ENCODE data around the gene FCHO1. TPM values are rescaled to one million over a fixed set of nuclear protein-coding genes. Genes with fewer than 3 reads are reported as not detected.

Gene FCHO1
- total RNA-seq, 1 experiment from 2014 or later, result 1.1 TPM

- Histone ChIP-seq H3K27me3 (ENCODE audit: control insufficient read depth, insufficient read depth, low read length) (no peaks in the 10 kb centered on the region), H3K27ac (ENCODE audit: low read length) (no peak overlapping the region), H3K9me3 (ENCODE audit: control insufficient read depth, insufficient read depth, low read depth, low read length) (no peaks in the 10 kb centered on the region), H3K4me3 (ENCODE audit: low read depth in 2 of 2, low read length in 2 of 2) (no peak overlapping the region), H3K36me3 (ENCODE audit: control insufficient read depth, insufficient read depth, low read length) (no peaks in the 10 kb centered on the region; the same call in 1 of the 2 replicates), H3K4me1 (ENCODE audit: control insufficient read depth, insufficient read depth, low read length) (no peaks in the 10 kb centered on the region)
- ChIA-PET POLR2A (no interaction called here), CTCF (no interaction called here)
- TF ChIP-seq SIN3A (IDR thresholded peaks at IDR 0.05; ENCODE audit: borderline replicate concordance, insufficient read depth, low read depth, low read length) (no peak), REST (IDR thresholded peaks at IDR 0.05; ENCODE audit: insufficient read depth in 1 of 2, low read depth in 2 of 2, low read length in 1 of 2) (no peak), TCF7L2 (IDR thresholded peaks at IDR 0.05; ENCODE audit: low read depth, low read length) (no peak), CTCF (IDR thresholded peaks at IDR 0.05) (no peak), POLR2AphosphoS5 (IDR thresholded peaks at IDR 0.05; ENCODE audit: low read depth, low read length) (no peak)
- in situ Hi-C loops (cut with HindIII; ENCODE audit: low pct_unique_long_range_greater_than_20kb, low sequenced_read_pairs) (no loop called here), intact Hi-C loops (cut with micrococcal nuclease; ENCODE audit: unreplicated experiment) (no loop called here)
- DNase-seq (ENCODE audit: low read depth, low spot score) (no peak), ATAC-seq (no peak)
- BruUV-seq (replicated peaks), result no TSS peak
Observed at GRCh38 chr19:17737690-17738153, 13.6 kb upstream of the FCHO1 start.

GRCh38 chr19:17739121-17739875 lies 12.0 kb upstream of the FCHO1 start:
- Histone ChIP-seq H3K27me3 (ENCODE audit: control insufficient read depth, insufficient read depth, low read length) (no peaks in the 10 kb centered on the region), H3K27ac (ENCODE audit: low read length) (no peak overlapping the region), H3K4me1 (ENCODE audit: control insufficient read depth, insufficient read depth, low read length) (no peaks in the 10 kb centered on the region), H3K36me3 (ENCODE audit: control insufficient read depth, insufficient read depth, low read length) (no peaks in the 10 kb centered on the region; the same call in 1 of the 2 replicates), H3K4me3 (ENCODE audit: low read depth in 2 of 2, low read length in 2 of 2) (no peak overlapping the region), H3K9me3 (ENCODE audit: control insufficient read depth, insufficient read depth, low read depth, low read length) (no peaks in the 10 kb centered on the region)
- no peak for DNase-seq (ENCODE audit: low read depth, low spot score)
- POLR2A ChIA-PET, result no interaction called here
- peak; percentile 51; the same call in 1 of the 2 replicates for ATAC-seq
- CTCF ChIA-PET, result no interaction called here
- intact Hi-C loops (cut with micrococcal nuclease; ENCODE audit: unreplicated experiment) (no loop called here), in situ Hi-C loops (cut with HindIII; ENCODE audit: low pct_unique_long_range_greater_than_20kb, low sequenced_read_pairs) (no loop called here)
- TF ChIP-seq SIN3A (IDR thresholded peaks at IDR 0.05; ENCODE audit: borderline replicate concordance, insufficient read depth, low read depth, low read length), result no peak
- no peak for TF ChIP-seq POLR2AphosphoS5 (IDR thresholded peaks at IDR 0.05; ENCODE audit: low read depth, low read length)
- no peak for TF ChIP-seq CTCF (IDR thresholded peaks at IDR 0.05)
- TF ChIP-seq REST (IDR thresholded peaks at IDR 0.05; ENCODE audit: insufficient read depth in 1 of 2, low read depth in 2 of 2, low read length in 1 of 2), result no peak
- no peak for TF ChIP-seq TCF7L2 (IDR thresholded peaks at IDR 0.05; ENCODE audit: low read depth, low read length)
- no TSS peak for BruUV-seq (replicated peaks)

Measured in Panc1 (cell line).